PC-9 (cell line): ENCODE measurements around the gene SMAD6. TPM values are rescaled to one million over a fixed set of nuclear protein-coding genes. Genes with fewer than 3 reads are reported as not detected.

Experiments
- BruUV-seq: library from RNA; stranded (reverse); fragments of 400-500 nt; replicated peaks from 2 replicates; lab custom pipeline; 2021; lab: Mats Ljungman, UMichigan
- CTCF ChIA-PET: fragments of 300-600 bp; sonication (Branson Sonifier 250); formaldehyde crosslinking; loops from one replicate; lab custom pipeline; 2022; ENCODE audit warnings: antibody characterized with exemption; lab: Charles Lee
- POLR2A ChIA-PET: fragments of 300-600 bp; sonication (Branson Sonifier 250); formaldehyde crosslinking; loops from one replicate; lab custom pipeline; 2022; ENCODE audit warnings: antibody characterized with exemption; ENCODE audit not compliant: unreplicated experiment; lab: Charles Lee
- DNase-seq, 2 experiments: peaks; one replicate each; pipeline versions ENCODE4 v3.0.0 to v3.0.0-alpha.2; 2015 to 2022; ENCODE audit warnings: mixed read lengths in 1 of 2
- H2AFZ ChIP-seq: fragments of 200-600 bp; sonication (generic); 2 replicates; pipeline ENCODE4 v1.8.1; 2017; ENCODE audit warnings: antibody characterized with exemption
- H3F3A ChIP-seq: fragments of 200-600 bp; sonication (generic); 2 replicates; pipeline ENCODE4 v1.8.1; 2017; ENCODE audit warnings: antibody characterized with exemption, mild to moderate bottlenecking, low read depth; ENCODE audit not compliant: insufficient read depth
- H3K27ac ChIP-seq: fragments of 200-600 bp; sonication (generic); 2 replicates; pipeline ENCODE4 v1.6.1; 2016; ENCODE audit warnings: mixed run types
- H3K27me3 ChIP-seq: fragments of 200-600 bp; sonication (generic); 2 replicates; pipeline ENCODE4 v1.6.1; 2016; ENCODE audit warnings: low read depth, mixed run types; ENCODE audit not compliant: insufficient read depth
- H3K36me3 ChIP-seq: fragments of 200-600 bp; sonication (generic); 2 replicates; pipeline ENCODE4 v1.6.1; 2016; ENCODE audit warnings: low read depth, mixed run types
- H3K4me1 ChIP-seq: fragments of 200-600 bp; sonication (generic); replicated peaks from 2 replicates; pipeline ENCODE4 v1.6.1; 2016; ENCODE audit warnings: mixed run types; ENCODE audit not compliant: insufficient read depth
- H3K4me2 ChIP-seq: fragments of 200-600 bp; sonication (generic); 2 replicates; pipeline ENCODE4 v1.6.1; 2017; ENCODE audit warnings: mixed run types
- H3K4me3 ChIP-seq: fragments of 200-600 bp; sonication (generic); 2 replicates; pipeline ENCODE4 v1.6.1; 2016; ENCODE audit warnings: mixed run types
- H3K79me2 ChIP-seq: fragments of 200-600 bp; sonication (generic); 2 replicates; pipeline ENCODE4 v1.6.1; 2017; ENCODE audit warnings: low read depth, mixed run types
- H3K9me2 ChIP-seq: fragments of 200-600 bp; sonication (generic); 2 replicates; pipeline ENCODE4 v1.8.1; 2017; ENCODE audit warnings: mild to moderate bottlenecking; ENCODE audit not compliant: insufficient read depth
- H3K9me3 ChIP-seq: fragments of 200-600 bp; sonication (generic); 2 replicates; pipeline ENCODE4 v1.8.1; 2016; ENCODE audit warnings: low read depth; ENCODE audit not compliant: insufficient read depth
- H4K20me1 ChIP-seq: fragments of 200-600 bp; sonication (generic); 2 replicates; pipeline ENCODE4 v1.8.1; 2017; ENCODE audit not compliant: insufficient read depth
- CTCF ChIP-seq: fragments of 200-600 bp; sonication (generic); conservative IDR thresholded peaks from 2 replicates; pipeline ENCODE4 v1.6.1; 2017; ENCODE audit warnings: mixed run types, antibody characterized with exemption, mild to moderate bottlenecking, moderate library complexity
- EZH2 ChIP-seq: fragments of 200-600 bp; sonication (generic); IDR thresholded peaks from 2 replicates; pipeline ENCODE4 v1.8.0; 2017; ENCODE audit warnings: antibody characterized with exemption, low read depth
- intact Hi-C: fragments of 100-400 bp; cut with micrococcal nuclease; formaldehyde crosslinking; loops from one replicate; pipeline ENCODE4 v1.10.0; 2022; ENCODE audit not compliant: unreplicated experiment
- total RNA-seq: library from RNA; stranded (reverse); gene quantifications from 2 replicates; pipeline ENCODE4 v1.2.3, GENCODE V29; 2021

The SMAD6 gene
- total RNA-seq, 1 experiment from 2014 or later: 7.1 TPM

- peaks cover 71% of the 10 kb centered on the region for H3K4me1 ChIP-seq
- H3K27me3 ChIP-seq: no peaks in the 10 kb centered on the region
- H3K36me3 ChIP-seq: no peaks in the 10 kb centered on the region
- H3K27ac ChIP-seq: no peak overlapping the region
- no peak for DNase-seq
- H2AFZ ChIP-seq: no peak overlapping the region
- CTCF ChIA-PET: interaction anchor here (0.7 kb wide), 1 partner anchor 1313 kb away, joined by 4 read pairs; no protein-coding TSS in a partner anchor
- peaks cover 32% of the 10 kb centered on the region; the same call in 1 of the 2 replicates for H3F3A ChIP-seq
- BruUV-seq: no TSS peak
- TF ChIP-seq EZH2: no peak
- TF ChIP-seq CTCF: no peak
- no peaks in the 10 kb centered on the region for H3K9me2 ChIP-seq
- no peaks in the 10 kb centered on the region for H3K79me2 ChIP-seq
- intact Hi-C loops: no loop called here
- no peaks in the 10 kb centered on the region for H3K9me3 ChIP-seq
- H4K20me1 ChIP-seq: no peaks in the 10 kb centered on the region
- POLR2A ChIA-PET: no interaction called here
- no peak overlapping the region for H3K4me3 ChIP-seq
- H3K4me2 ChIP-seq: no peak overlapping the region
These were observed 129.9 kb downstream of the SMAD6 start for GRCh38 chr15:66831801-66832390.

Other genes with a start within 250 kb of the SMAD6 start
- 15.8 and 17.9 TPM in 2 replicates for gene SNAPC5, start 204.5 kb upstream of the SMAD6 start, total RNA-seq
- 1,859 and 2,320 TPM in 2 replicates for gene RPL4, start 197.4 kb upstream of the SMAD6 start, total RNA-seq
- 26.3 and 30.3 TPM in 2 replicates for gene ZWILCH, start 196.9 kb upstream of the SMAD6 start, total RNA-seq
- not detected in 2 replicates for gene LCTL, start 136.2 kb upstream of the SMAD6 start, total RNA-seq